GM04503 (cell line): ENCODE measurements around the gene CDHR5.

Source experiments
- DNase-seq: peaks from one replicate; pipeline ENCODE4 v3.0.0-alpha.2; 2012; ENCODE audit warnings: low read depth

CDHR5 gene

GRCh38 chr11:623349-623869 is 1.3 kb downstream of the CDHR5 start:
- DNase-seq, result no peak

- no peak for DNase-seq
Measured at GRCh38 chr11:621838-622237, 2.9 kb downstream of the CDHR5 start.

- no peak for DNase-seq
Measured at GRCh38 chr11:620935-621814, 3.6 kb downstream of the CDHR5 start.

GRCh38 chr11:620201-620600 is 4.6 kb downstream of the CDHR5 start:
- DNase-seq, result no peak

- no peak for DNase-seq
Measured at GRCh38 chr11:619628-620050, 5.1 kb downstream of the CDHR5 start.

GRCh38 chr11:618856-619627 is 5.7 kb downstream of the CDHR5 start:
- DNase-seq, result no peak

GRCh38 chr11:617912-618682 is 6.7 kb downstream of the CDHR5 start:
- no peak for DNase-seq

GRCh38 chr11:617199-617911 is 7.4 kb downstream of the CDHR5 start:
- no peak for DNase-seq

- DNase-seq, result no peak
Measured at GRCh38 chr11:616320-617198, 8.2 kb downstream of the CDHR5 start.

- DNase-seq, result peak; percentile 54
Measured at GRCh38 chr11:615504-616319, 9.0 kb downstream of the CDHR5 start, which contains the start of gene IRF7. IRF7 (minus strand) TSS chr11:615950; CDS start chr11:615364, 586 bp downstream.

- DNase-seq, result no peak
Measured at GRCh38 chr11:614623-615503, 9.9 kb downstream of the CDHR5 start.

GRCh38 chr11:614021-614622 is 10.6 kb downstream of the CDHR5 start:
- no peak for DNase-seq

GRCh38 chr11:613369-613968 is 11.3 kb downstream of the CDHR5 start:
- no peak for DNase-seq

- DNase-seq, result no peak
Measured at GRCh38 chr11:612961-613300, 11.8 kb downstream of the CDHR5 start.

- no peak for DNase-seq
Measured at GRCh38 chr11:612201-612960, 12.4 kb downstream of the CDHR5 start.

GRCh38 chr11:611001-611996 is 13.5 kb downstream of the CDHR5 start:
- DNase-seq, result no peak
